UCSD-AML1 (cell line): ENCODE measurements around the gene TBX4.
"Not testable (repeated sequence)": the region's sequence is repeated elsewhere in the genome, so short reads cannot be mapped to it uniquely, and the experiment has no call there.

Experiments
- DNase-seq: peaks from one replicate; lab custom pipeline; 2025; ENCODE audit not compliant: unreplicated experiment; lab: John Stamatoyannopoulos, UW

TBX4 gene

GRCh38 chr17:61519754-61520440, 67.7 kb downstream of the TBX4 start:
- no peak for DNase-seq

GRCh38 chr17:61520897-61521296, 68.7 kb downstream of the TBX4 start:
- no peak for DNase-seq

- no peak for DNase-seq
Observed at GRCh38 chr17:61522088-61522487, 69.9 kb downstream of the TBX4 start.

- DNase-seq: no peak
Observed at GRCh38 chr17:61524319-61524718, 72.1 kb downstream of the TBX4 start.

- not testable (repeated sequence) for DNase-seq
Observed at GRCh38 chr17:61527441-61527840, 75.2 kb downstream of the TBX4 start.

DNA sequence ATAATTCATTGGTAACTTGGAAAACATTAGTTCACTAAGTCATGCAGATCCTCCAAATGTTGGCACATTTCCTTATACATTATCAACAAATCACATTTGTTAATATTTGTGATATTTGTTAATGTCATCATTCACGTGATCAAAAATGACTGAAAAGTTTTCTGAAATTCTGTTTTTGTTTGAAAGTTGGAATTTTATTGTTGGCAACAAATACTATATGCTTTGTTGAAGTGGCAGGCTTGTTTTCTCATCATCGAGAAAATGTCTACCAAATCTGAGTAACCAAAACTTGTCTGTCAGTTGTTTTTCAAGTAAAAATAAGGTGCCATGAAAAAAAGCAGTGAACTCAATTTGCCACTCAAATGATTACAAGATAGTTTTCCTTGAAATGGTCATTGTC, 75.9 kb downstream of the TBX4 start:
- DNase-seq: no peak

GRCh38 chr17:61531223-61531622, 79.0 kb downstream of the TBX4 start:
- no peak for DNase-seq

- DNase-seq: no peak
Observed at GRCh38 chr17:61532826-61533225, 80.6 kb downstream of the TBX4 start.

DNA sequence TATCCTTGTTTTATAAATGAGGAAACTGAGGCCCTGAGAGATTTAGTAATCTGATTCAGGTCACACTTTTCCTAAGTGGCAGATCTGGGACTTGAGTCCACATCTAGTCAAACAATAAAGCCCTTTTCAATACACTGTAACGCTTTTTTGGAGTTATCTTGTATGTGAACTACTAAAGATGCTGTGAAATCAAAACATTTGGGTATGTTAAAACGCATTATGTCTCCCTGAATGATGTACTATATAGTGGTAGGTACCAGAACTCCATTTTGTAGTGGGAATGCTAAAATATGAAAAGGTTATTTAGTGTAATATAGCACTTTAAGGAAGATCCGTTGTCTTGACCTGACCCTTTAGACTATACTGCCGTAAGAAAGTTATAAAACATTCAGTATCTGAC, 81.6 kb downstream of the TBX4 start:
- DNase-seq: no peak

- no peak for DNase-seq
Observed at GRCh38 chr17:61534414-61534813, 82.2 kb downstream of the TBX4 start.
